ENCODE measurements around the gene HSF2BP.

The HSF2BP gene

GRCh38 chr21:43681650-43682049 lies 22.4 kb upstream of the HSF2BP start:
- no peak for TF ChIP-seq CTCF (IDR thresholded peaks at IDR 0.05)

- no peak for TF ChIP-seq CTCF (IDR thresholded peaks at IDR 0.05)
Measured at GRCh38 chr21:43679951-43680350, 20.7 kb upstream of the HSF2BP start.

- TF ChIP-seq CTCF (IDR thresholded peaks at IDR 0.05): no peak
Measured at GRCh38 chr21:43676391-43676790, 17.1 kb upstream of the HSF2BP start.

- TF ChIP-seq CTCF (IDR thresholded peaks at IDR 0.05): no peak
Measured at GRCh38 chr21:43675871-43676270, 16.6 kb upstream of the HSF2BP start.

- TF ChIP-seq CTCF (IDR thresholded peaks at IDR 0.05): no peak
Measured at GRCh38 chr21:43669828-43670605, 10.7 kb upstream of the HSF2BP start.

- no peak for TF ChIP-seq CTCF (IDR thresholded peaks at IDR 0.05)
Measured at GRCh38 chr21:43667191-43667904, 8.1 kb upstream of the HSF2BP start.

- no peak for TF ChIP-seq CTCF (IDR thresholded peaks at IDR 0.05)
Measured at GRCh38 chr21:43665879-43666278, 6.6 kb upstream of the HSF2BP start.
